GM21381 (cell line): Measurements from ENCODE around the gene ADTRP.

Source experiments
- ATAC-seq: cut with Tn5 transposase; IDR thresholded peaks from one replicate; pipeline ENCODE4 v1.9.1; 2021; ENCODE audit warnings: mild to moderate bottlenecking, moderate library complexity; ENCODE audit not compliant: unreplicated experiment

Gene ADTRP

DNA sequence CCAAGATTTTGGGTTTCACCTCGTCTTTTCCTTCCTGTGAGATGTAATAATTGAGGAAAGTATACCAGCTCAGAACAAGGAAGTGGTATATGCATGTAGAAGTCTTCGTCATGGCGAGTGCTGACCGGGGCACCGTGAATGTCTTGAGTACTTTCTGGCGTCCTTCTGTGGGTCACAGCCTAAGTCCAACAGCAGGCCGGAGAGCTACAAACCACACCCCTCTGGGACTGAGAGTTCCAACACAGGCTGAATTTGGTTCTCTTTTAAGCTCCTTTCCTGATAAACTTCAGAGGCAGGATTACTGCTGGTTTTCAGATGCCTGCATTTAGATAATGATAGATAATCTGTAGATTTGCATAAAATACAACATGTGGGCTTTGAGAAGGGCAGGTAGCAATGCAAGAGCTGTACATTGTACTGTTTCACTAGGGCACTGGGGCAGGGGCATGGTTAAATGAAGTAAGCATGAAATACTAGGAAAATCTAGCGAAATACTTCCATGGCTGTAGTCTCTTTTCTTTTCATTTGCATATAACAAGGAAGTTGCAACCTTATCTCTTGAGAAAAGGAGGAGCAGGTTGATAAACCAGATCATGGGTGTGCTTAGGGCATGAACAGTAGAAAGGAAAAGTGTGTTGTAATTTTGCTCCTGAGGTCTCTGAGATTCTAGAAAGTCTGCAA lies at the start of gene ADTRP:
TSS of gene ADTRP (minus strand) at position 156 of the 681 bp plus-strand sequence. CDS start at position 112, 44 bp downstream.
- no peak for ATAC-seq

DNA sequence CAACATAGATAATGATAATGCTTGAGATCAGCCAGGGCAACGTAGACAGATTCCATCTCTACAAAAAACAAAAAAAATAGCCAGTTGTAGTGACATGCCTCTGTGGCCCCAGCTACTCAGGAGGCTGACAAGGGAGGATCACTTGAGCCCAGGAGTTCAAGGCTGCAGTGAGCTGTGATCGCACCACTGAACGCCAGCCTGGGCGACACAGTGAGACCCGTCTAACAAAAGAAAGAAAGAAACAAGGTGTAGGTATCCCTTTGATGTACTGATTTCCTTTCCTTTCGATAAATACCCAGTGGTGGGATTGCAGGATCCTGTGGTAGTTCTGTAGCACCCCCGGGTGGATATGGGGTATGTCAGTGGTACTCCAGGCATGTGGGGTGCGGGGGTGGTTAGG lies 48.2 kb upstream of the ADTRP start:
- no peak for ATAC-seq

GRCh38 chr6:11824986-11825385 lies 46.4 kb upstream of the ADTRP start:
- ATAC-seq: peak; percentile 59

DNA sequence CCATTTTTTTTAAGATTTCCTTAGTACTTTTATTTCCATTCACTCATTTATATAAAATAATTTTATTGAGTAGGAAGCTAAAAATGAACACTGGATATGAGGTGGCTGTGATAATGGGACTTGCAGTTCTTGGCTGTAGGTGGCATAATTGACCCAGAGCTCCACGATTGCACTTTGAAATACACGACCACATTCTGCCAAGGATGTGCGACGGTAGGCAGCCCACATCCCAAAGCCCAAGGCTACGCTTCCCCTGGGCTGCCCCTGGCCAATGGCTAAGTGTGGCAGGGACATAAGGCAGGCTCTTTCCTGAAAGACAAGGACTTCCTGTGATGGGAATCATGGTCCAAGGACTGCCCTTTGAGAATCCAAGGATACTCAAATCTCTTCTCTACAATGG lies 43.7 kb upstream of the ADTRP start:
- ATAC-seq: no peak

GRCh38 chr6:11821781-11822180 lies 43.2 kb upstream of the ADTRP start:
- no peak for ATAC-seq

- ATAC-seq: no peak
Measured at GRCh38 chr6:11820821-11821220, 42.2 kb upstream of the ADTRP start.

GRCh38 chr6:11819486-11819885 lies 40.9 kb upstream of the ADTRP start:
- ATAC-seq: no peak

DNA sequence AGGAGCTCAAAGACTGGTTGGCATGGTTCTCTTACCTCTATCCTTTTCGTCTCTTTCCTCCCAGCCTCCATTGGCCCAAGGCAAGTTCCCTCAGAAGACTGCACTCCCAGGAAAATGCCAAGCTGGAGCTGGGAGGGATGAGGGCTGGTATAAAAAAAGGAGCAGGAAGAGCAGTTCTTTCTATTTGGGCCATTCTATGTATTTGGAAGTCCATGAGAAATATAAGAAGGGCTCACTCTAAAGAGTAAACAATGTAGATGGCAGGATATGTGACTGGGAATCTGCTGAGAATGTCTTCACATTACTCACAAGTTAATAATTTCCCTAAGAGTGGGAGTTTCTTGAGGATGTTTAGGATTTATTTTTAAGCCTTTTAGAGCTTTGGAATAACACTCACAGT lies 36.6 kb upstream of the ADTRP start:
- no peak for ATAC-seq

DNA sequence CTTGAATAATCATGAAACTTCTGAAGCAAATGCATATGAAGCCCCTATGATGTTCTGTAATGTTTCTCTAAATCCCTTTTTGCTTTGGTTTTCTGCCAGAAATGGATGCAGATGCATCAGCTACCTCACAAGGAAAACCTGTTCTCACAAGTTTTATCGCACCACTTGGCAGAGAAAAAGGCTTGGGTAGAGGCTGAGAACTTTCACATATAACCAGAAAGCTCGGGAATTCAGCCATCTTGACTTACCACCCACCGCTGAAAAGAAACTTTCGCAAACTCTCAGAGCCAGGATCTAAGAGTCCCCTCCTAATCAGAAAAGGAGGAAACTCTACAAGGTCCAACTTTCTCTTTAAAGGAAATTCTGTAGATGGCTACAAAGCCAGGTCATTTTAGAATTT lies 36.2 kb upstream of the ADTRP start:
- no peak for ATAC-seq

DNA sequence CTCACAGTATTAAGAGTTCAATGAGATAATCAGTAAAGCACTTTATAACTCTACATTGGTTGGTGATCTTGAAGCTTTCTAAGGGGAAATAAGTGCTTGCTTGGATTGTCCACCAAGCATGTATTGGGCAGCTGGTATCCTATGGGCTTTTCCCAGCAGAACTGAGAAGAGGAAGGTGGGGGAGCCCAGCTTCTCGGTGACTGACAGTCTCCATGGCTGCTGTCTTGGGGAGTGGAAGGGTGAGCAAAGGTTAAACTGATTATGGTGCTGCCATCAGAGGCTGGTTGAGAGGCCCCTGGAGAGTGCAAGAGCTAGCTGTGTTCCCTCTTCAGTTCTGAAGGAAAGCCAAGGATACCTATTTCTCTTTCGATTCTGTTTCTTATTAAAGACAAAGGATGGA lies 35.5 kb upstream of the ADTRP start:
- no peak for ATAC-seq

- ATAC-seq: no peak
Measured at GRCh38 chr6:11813606-11814005, 35.0 kb upstream of the ADTRP start.

DNA sequence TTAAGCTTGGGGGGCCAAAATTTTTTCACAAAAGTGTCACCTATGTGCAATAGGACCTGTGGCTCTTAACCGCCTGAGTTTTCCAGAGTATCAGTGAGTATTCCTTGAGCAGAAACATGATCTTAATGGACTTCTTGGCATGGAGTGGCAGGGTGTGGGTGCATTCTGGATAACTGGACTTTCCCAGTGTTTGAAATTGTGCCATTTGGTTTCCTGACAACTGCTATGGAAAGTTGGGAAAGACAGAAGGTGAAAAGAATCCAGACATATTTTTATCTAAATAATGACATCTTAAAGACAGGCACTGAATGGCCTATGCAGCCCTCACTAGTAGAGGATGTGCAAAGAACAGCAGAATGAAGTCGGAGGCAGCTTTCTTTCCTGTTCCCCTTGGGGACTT lies 34.3 kb upstream of the ADTRP start:
- ATAC-seq: no peak

DNA sequence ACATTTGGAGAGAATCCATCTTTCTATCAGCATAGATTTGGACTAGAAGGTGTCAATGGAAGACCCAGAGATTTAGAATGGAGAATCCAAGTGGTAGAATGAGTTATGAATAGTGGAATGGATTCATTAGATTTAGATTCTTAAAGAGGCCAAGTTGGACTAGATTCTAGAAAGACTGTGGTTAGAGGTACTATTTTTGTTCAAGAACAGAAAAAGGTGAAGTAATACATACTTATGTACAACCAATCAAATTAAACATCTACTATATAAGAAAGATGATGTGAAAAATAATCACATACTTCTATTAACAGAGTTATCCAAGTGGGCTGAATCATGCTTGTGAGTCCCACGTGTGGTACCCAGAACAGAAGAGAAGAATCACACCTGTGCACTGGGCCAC lies 33.8 kb upstream of the ADTRP start:
- no peak for ATAC-seq

- no peak for ATAC-seq
Measured at GRCh38 chr6:11811644-11812264, 33.2 kb upstream of the ADTRP start.

GRCh38 chr6:11810854-11811643 lies 32.4 kb upstream of the ADTRP start:
- ATAC-seq: no peak

DNA sequence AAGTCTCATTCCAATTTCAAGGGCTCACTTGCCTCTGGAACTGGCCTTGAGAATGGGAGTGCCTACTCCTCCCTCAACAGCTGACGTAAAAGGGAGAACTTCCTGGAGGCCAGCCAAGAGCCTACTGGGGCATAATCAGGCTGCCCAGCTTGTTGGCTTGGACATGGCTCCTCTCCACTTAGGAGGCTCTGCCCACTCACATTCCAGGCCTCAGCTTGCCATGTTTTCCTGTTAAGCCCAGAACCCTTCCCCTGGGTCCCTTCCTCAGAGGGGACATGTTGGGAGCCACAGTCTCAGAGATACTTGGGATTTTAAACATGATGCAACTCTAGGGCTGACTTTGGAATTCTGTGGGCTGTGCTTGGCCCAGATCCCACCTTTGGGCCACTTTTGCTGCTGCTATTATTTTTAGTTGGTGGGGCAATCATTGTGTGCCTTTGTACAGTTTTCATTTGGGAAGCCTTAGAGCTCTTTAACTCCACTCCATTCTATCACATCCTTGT lies 31.5 kb upstream of the ADTRP start:
- no peak for ATAC-seq

DNA sequence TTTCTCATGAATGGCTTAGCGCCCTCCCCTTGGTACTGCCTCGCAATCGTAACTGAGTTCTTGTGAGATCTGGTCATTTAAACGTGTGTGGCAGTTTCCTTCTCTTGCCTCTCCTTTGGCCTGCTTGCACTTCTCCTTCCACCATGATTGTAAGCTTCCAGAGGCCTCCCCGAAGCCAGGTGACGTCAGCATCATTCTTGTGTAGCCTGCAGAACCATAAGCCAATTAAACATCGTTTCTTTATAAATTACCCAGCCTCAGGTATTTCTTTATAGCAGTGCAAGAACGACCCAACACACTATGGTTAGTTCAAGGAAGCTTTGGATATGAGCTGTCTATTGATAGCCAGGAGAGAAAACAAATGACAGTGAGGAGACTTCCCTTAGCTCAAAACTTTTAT lies 29.5 kb upstream of the ADTRP start:
- ATAC-seq: no peak

GRCh38 chr6:11806561-11807317 lies 28.1 kb upstream of the ADTRP start:
- no peak for ATAC-seq

- no peak for ATAC-seq
Measured at GRCh38 chr6:11805259-11806053, 26.9 kb upstream of the ADTRP start.

- no peak for ATAC-seq
Measured at GRCh38 chr6:11804701-11805100, 26.1 kb upstream of the ADTRP start.
